ENCODE data around the gene C1QTNF12.
"Not testable (repeated sequence)": the region's sequence is repeated elsewhere in the genome, so short reads cannot be mapped to it uniquely, and the experiment has no call there.

The C1QTNF12 gene

DNA sequence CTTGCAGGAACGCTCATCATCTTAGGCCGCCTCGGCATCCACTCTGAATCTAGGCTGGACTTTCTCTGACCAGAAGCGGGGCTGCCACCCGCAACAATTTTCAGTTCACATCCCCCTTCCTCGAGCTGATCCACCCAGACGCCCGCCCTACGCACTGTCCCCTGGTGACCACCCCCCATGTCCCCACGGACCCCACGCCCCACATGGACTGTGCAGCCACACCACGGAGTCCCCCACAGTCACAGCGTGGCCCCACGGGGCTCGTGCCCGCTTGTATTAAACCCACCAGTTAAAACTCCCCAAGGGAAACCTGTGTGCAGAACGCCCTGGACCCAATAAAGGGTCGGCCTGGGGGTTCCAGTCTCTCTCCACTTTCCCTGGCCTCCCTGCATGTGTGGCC, 13.0 kb upstream of the C1QTNF12 start:
- no peak for DNase-seq (ENCODE audit: low spot score)

DNA sequence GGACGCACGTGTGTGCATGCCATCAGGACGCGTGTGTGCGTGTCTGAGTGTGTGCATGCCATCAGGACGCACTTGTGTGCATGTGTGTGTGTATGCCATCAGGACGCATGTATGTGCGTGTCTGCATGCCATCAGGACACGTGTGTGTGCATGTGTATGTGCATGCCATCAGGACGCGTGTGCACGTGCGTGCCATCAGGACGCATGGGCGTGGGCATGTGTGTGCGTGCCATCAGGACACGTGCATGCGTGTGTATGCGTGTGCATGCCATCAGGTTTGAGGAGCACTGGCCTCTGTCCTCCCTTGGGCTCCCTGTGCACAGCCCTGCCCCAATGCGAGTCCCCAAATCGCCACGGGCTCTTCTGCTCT, 12.6 kb upstream of the C1QTNF12 start:
- no peak for DNase-seq (ENCODE audit: low spot score)

DNA sequence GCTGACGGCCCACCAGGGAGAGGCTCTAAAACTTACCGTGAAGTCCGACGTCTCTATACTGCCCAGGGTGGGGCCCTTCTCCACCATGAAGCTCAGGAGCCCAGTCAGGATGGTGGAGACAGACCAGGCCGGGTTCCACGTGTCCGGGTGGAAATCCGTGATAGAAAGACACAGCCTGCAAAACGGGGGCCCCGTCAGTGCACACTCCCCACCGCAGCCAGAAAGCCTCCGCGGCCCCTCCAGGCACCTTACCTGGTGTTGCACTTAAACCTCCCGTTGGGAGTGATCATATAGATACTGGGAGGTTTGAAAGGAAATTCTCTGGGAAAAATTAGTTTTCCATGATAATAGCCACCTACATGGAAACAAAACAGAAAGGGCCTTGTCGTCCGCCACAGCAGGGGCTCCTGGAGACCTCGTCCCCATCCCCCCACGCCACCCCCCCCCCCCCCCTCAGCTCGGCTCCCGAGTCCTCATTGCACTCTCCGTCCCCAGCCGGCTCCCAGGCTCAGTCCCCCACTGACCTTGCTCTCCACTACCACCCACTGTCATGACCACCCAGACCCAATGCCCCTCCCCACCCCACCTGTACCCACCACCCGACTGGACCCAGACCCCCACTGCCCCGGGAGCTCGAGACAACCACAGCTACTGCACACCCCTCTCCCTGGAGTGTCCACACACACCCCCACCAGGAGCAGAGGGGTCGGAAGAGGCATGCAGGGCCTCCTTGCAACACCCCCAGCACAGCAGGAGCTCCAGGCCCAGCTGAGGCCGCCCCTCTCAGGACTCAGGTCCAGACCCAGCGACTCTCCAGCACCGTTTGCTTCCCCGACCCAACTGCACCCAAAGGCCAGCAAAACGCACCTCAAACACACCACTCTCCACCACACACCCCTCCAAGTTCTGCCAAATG, 10.7 kb upstream of the C1QTNF12 start:
- DNase-seq (ENCODE audit: low spot score), result no peak

DNA sequence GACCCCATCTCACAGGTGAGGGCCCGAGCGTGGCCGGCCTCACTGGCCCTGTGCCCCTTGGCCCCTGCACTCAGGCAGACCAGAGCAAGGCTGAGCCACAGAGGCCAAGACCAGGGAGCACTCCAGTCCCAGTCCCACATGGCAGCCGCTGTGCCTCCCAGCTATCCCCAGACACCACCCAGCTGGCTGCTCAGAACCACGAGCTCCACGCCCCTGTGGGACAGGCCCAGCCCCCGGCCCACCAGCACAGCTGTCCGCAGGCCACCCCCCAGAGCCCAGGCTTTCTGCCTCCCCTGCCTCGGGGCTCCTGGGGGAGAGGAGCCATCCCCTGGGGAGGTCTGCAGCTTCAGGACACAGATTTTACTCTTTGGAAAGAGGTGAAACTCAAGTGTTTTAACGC, 9.1 kb upstream of the C1QTNF12 start:
- no peak for DNase-seq (ENCODE audit: low spot score)

DNA sequence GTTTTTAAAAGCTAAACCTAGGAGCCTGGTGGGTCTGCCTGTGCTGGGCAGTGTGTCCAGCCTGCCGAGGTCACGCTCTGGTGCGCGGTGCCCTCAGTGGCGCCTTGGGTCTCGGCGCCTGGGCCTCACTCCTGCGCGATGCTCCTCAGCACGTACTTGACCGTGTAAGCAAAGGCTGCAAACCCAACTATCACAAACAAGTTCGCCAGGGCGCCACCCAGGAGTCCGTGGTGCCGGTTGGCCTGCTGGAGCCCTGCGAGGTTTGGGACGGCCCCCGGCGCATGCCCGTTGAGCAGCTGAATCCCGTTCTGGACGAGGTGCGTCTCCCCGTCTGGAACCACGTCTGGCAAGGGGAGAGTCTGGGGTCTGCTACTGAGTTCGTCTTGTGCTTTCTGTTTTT, 8.6 kb upstream of the C1QTNF12 start:
- DNase-seq (ENCODE audit: low spot score), result no peak

DNA sequence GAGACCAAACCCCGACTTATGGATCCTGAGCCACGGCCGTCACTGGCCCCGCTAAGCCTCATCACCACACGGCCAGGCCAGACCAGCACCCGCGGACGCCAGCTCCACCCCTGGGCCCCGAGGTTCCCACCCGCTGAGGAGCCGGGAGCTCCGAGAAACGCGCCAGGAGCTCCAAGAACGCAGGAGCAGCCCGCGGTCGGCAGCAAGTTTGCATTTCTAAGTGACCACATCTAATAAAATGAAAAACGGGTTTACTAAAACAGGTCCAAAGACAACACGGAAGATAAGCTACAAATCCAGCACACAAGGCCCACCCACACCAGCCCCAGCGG, 8.1 kb upstream of the C1QTNF12 start:
- DNase-seq (ENCODE audit: low spot score), result no peak

DNA sequence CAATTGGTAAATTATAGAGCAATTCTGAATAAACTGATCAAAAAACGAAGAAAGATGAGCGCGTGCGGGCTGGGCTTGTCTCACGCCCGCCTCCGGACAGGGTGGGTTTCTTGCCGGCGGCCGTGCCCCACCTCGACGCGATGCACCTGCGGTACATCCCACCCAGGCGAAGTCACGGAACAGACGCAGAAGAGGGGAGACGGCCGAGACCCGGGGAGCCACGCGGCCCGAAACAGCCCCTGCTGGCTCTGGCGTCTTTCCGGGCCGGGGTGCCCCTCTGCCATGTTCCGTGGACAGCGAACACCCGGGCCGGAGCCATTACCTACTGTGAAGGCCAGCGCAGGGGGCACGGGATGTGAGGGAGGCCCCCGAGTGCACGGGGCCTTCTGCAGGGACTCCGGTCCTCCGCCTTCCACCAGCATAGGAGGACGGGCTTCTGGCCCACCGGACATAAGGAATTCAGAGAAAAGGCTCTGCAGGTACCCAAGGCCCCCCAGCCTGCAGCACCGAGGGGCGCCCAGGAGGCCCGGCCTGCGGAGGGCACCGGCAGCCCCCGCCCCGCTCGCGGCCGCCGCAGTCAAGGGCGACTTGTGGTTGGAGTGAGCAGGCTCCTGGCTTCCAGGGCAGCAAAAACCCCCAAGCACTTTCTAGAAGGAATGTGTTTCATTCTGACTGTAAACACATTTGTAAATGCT, 7.6 kb upstream of the C1QTNF12 start:
- no peak for DNase-seq (ENCODE audit: low spot score)

DNA sequence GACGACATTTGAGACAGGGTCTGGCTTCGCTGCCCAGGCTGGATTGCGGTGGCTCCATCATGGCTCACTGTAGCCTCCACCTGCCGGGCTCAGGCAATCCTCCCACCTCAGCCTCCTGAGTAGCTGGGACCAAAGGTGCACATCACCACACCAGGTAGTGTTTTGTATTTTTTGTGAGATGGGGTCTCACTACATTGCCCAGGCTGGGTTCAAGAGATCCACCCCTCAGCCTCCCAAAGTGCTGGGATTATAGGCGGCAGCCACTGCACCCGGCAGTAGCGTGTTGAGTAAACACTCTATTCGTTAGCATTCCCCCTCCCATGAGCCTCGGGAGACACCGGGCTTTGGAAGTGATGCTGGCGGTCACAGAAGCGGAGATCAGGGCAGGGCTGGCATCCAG, 6.8 kb upstream of the C1QTNF12 start:
- no peak for DNase-seq (ENCODE audit: low spot score)

DNA sequence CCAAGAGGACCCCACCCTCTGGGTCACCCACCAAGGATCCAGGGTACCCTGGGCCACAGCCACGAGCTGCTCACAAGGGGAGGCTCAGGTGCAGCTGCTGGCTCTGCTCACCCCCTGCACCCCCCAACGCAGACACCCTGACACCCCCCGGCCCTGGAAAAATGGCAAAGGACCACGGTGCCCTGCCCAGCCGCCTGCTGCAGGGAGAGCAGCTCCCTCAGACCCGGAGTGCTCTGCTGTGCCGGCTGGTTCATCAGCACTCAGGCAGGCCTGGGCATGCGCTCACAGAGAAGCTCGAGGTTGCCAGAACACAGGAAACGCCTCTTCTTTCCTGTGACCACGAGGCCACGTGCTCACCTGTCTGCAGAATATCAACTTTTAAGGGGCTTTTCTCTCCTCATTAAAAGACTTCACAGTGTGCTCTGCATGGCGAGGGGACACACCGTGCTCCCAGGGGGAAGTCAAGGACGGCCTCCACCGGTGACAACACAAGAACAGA, 4.3 kb upstream of the C1QTNF12 start:
- no peak for DNase-seq (ENCODE audit: low spot score)

DNA sequence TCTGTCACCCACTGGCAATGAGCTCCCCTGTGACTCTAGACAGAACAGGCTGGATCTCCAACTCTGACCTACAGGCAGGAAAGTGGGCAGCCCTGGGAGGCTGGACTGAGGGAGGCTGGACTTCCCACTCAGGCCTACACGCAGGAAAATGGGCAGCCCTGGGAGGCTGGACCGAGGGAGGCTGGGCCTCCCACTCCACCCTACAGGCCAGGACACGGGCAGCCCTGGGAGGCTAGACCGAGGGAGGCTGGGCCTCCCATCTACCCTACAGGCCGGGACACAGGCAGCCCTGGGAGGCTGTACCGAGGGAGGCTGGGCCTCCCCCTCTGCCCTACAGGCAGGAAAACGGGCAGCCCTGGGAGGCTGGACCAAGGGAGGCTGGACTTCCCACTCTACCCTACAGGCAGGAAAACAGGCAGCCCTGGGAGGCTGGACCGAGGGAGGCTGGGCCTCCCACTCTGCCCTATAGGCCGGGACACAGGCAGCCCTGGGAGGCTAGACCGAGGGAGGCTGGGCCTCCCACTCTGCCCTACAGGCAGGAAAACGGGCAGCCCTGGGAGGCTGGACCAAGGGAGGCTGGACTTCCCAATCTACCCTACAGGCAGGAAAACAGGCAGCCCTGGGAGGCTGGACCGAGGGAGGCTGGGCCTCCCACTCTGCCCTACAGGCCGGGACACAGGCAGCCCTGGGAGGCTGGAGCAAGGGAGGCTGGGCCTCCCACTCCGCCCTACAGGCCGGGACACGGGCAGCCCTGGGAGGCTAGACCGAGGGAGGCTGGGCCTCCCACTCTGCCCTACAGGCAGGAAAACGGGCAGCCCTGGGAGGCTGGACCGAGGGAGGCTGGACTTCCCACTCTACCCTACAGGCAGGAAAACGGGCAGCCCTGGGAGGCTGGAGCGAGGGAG, 1.7 kb upstream of the C1QTNF12 start:
- not testable (repeated sequence) for DNase-seq (ENCODE audit: low spot score)

DNA sequence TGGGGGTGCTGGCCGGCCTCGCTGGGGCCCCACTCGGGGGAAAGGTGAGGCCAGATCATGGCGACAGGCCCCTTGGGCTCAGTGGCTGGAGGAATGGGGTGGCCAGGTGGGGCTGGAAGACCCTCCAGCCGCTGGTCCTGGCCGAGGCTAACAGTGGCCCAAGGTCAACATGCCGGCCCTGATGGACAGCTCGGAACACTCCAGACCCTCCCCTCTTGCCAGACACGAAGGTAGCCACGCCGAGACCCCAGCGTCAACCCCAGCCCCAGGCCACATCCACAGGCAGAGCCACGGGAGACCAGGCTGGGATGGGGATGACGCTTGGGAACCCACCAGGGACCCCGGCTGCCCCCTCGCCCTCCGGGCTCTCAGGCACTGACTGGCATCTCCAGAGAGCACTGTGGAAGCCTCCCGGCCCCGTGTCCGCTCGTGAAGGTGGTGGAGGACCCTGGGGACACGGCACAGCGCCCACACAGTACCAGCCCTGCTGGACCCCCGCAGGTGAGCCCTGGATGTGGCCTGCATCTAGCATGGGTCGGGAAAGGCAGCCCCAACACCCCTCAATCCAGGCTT, 905 bp upstream of the C1QTNF12 start:
- DNase-seq (ENCODE audit: low spot score), result no peak

DNA sequence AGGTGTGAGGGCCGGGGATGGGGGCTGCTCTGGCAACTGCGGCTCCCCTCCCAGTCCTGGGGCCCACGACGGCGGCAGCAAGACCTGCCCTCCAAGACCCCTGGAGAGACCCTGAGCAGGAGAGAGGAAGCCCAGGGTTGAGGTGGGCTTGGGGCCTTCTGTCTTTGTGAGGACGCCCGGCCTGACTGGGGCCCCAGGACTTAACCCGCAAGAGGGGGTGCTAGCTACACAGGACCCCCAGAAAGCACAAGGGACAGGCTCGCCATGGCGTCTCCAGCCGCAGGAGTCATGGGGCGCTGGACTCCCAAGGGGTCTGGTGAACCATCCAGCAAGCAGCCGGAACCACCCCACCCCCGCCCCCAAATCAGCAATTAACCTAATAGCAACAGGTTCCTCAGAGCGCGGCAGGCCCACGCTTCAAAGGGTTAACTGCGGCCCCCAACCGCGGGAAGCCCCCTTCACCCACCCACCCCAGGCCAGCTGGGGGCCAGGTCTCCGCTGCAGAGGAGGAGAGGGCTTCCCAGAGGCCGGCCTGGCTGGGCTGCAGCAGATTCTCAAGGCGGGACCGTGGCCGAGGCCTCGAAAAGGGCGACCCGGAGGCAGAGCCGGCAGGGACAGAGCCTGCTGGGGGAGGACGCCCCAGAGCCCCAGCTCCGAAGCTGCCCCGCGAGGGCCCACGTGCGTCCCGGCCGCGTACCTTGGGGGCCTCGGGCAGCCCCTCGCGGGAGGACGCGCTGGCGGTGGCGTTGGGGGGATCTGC, 525 bp downstream of the C1QTNF12 start:
- DNase-seq (ENCODE audit: low spot score), result no peak

DNA sequence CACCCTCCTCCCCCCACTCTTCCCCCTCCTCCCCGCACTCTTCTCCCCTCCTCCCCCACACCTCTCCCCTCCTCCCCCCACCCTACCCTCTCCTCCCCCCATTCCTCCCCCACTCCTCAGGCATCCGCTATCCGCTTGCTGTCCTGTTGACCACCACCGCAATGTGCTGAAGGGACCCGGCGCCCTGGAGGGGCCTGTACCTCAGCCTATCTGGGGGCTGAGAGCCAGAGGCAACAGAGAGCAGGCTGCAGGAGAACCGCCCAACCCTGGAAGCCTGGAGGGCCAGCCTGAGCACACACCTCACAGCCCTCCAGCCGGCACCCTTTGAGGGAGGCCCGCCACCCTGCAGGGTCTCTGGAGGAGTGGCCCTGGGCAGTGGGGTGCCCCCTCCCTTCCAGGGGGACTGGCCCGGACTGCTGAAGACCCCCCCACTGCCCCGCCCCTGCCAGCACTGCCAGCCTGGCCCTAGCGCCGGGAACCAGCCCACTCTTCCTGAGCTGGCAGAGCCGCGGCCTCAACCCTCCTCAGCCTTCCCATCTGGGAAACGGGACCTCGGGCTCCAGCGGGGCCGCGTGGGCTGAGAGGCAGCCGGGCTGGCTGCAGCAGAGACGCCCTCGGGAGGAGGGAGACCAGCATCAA, 1.2 kb downstream of the C1QTNF12 start:
- no peak for DNase-seq (ENCODE audit: low spot score)

DNA sequence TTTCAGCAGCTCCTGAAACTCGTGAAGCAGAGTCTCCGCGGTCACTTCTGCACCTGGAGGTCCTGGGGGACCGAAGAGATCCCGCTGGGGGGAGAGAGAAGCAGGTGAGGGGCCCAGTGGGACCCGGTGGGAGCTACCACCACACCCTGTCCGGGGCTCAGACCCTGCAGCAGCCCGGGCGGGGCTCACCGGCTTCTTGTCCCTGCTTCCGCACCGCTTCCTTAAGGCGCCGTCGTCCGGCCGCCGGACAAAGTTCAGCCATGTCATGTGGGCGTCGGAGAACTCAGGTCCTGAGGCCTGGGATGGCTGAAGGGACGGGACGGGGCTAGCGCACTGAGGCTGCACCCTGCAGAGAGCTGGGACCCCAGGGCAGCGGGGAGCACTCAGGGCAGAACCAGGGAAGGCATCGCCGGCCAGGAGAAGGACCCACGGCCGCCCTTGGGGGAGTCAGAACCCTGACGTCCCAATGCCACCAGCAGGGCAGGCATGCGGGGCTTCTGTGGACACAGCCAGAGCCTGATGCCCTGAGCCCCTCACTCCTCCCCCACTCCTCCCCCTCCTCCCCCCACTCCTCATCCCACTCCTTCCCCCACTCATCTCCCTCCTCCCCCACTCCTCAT, 2.2 kb downstream of the C1QTNF12 start:
- no peak for DNase-seq (ENCODE audit: low spot score)

DNA sequence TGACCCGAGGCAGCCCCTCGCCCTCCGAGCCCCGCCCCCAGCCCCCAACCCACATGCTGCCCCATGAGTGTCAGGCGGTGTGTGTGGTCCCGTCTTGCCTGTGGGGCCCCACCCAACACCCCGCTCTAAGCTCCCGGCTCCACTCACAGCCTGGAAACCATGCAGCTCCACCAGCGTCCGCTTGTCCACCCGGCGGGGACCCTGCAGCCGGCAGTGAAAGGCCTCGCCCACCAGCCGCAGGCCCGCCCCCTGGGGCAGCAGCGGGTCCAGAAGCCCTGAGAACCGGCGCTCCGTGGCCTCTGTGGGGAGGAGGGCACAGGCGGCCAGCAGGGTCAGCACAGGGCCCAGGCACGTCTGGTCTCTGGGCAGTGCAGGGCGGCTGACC, 2.7 kb downstream of the C1QTNF12 start:
- DNase-seq (ENCODE audit: low spot score), result no peak

DNA sequence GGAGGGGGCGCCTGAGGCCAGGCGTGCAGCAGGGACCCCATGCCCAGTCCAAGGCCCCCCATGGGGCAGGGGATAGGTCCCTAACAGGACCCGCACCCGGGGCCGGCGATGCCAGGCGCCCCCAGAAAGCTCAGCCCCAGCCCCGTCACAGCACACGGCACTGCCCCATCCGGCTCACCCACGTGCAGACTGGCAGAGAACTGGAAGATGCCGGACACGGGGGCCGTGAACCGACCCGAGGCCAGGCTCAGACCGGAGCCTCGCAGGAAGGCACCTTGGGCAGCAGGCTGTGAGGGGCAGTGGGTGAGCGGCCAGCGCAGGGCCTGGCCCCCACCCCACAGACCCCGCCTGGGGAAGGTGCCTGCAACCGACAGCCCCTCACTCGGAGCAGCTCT, 3.3 kb downstream of the C1QTNF12 start:
- DNase-seq (ENCODE audit: low spot score), result no peak

DNA sequence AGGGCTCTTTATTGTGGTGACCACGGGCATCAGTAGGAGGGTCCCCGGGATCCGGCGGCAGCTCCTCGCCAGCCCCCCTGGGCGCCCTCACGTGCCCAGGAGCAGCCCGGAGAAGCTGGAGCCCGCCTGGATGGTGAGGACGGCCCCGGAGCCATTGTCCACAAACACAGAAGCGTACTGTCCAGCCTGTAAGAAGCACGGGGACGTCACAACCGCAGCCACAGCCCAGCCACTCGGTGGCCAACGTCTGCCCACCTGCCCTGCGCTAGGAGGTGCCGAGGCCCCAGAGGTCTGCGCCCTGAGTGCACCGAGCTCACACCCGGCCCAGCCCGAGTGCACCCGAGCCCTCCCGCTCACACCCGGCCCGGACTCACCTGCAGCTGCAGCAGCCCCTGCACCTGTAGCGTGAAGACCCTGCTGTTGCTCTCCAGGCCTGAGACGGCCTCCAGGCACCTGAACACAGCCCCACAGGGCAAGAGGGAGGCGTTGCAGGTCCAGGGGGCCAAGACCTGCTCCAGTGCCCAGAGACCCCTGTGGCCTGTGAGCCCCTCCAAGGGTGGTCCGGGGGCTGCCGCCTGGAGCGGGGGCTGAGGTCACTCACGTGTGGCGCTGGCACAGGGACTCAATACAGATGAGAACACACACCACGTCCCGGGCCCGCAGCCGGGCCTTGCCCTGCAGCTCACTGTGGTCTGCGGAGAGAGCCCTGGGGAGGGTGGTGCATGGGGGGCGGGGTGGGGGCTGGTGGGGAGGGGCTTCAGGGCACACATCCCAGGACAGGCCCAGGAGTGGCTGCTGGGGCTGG, 3.9 kb downstream of the C1QTNF12 start:
- no peak for DNase-seq (ENCODE audit: low spot score)

DNA sequence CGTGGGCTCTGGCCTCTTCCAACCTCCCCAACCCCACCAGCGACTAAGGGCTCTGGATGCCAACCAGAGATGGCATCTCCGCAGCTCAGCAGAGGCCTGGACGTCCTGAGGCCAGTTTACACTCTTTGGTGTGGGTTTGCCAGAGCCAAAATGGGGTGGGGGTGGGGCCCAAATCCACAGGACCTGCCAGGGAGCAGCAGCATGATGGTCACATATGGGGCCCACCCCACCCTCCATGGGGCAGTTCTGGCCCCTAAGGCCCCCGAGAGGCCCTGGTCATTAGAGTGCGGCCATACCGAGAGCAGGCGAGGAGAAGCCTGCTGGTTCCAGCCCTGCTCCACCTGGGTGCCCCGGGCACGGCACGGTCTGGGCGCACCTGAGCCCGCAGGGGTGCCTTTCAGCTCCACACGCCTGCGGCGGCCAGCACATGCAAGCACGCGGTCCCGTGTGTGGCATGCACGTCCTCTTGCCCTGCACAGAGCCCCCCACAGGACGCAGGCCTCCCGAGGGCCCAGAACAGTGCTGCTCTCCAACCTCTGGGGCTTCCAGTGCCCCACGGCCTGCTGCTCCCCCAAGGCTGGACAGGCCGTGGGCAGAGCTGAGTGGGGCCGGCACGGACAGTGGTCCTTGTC, 4.8 kb downstream of the C1QTNF12 start:
- no peak for DNase-seq (ENCODE audit: low spot score)

All from hepatic stellate cell (primary cell).